Measurements from ENCODE around the gene GOLGA8M.
"Not testable (repeated sequence)": the region's sequence is repeated elsewhere in the genome, so short reads cannot be mapped to it uniquely, and the experiment has no call there.

The GOLGA8M gene

GRCh38 chr15:28714176-28714575 lies 2.0 kb upstream of the GOLGA8M start:
- H3K27me3 ChIP-seq (ENCODE audit: insufficient read depth, low read depth, severe bottlenecking); H3K36me3 ChIP-seq; H3K9me3 ChIP-seq (ENCODE audit: severe bottlenecking); H3K4me3 ChIP-seq (ENCODE audit: low read depth, low read length); DNase-seq; H3K27ac ChIP-seq: not testable (repeated sequence)

- not testable (repeated sequence) for H3K4me3 ChIP-seq (ENCODE audit: low read depth, low read length); H3K9me3 ChIP-seq (ENCODE audit: severe bottlenecking); H3K27me3 ChIP-seq (ENCODE audit: insufficient read depth, low read depth, severe bottlenecking); H3K27ac ChIP-seq; DNase-seq; H3K36me3 ChIP-seq
These were observed 8.3 kb downstream of the GOLGA8M start for GRCh38 chr15:28703927-28704326.

DNA sequence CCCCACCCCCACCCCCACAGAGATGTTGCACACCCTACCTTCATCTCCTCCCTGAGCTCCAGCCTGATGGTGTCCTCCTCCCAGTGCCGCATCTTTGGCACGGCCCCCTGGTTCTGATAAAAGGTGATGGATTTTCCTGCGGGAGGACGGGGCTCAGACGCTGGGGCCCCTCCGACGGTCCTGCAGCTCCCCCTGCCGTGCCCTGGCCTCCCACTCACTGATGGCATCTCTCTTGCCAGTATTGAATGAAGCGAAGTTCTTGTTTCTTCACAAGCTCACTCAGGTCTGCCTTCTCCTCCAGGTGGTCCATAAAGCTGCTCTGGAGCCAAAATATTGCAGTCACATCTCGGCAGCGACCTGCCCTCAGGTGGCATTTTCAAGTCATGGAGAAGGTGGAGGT lies 9.8 kb downstream of the GOLGA8M start:
- H3K36me3 ChIP-seq; H3K27me3 ChIP-seq (ENCODE audit: insufficient read depth, low read depth, severe bottlenecking); H3K9me3 ChIP-seq (ENCODE audit: severe bottlenecking); H3K4me3 ChIP-seq (ENCODE audit: low read depth, low read length); DNase-seq; H3K27ac ChIP-seq: not testable (repeated sequence)

DNA sequence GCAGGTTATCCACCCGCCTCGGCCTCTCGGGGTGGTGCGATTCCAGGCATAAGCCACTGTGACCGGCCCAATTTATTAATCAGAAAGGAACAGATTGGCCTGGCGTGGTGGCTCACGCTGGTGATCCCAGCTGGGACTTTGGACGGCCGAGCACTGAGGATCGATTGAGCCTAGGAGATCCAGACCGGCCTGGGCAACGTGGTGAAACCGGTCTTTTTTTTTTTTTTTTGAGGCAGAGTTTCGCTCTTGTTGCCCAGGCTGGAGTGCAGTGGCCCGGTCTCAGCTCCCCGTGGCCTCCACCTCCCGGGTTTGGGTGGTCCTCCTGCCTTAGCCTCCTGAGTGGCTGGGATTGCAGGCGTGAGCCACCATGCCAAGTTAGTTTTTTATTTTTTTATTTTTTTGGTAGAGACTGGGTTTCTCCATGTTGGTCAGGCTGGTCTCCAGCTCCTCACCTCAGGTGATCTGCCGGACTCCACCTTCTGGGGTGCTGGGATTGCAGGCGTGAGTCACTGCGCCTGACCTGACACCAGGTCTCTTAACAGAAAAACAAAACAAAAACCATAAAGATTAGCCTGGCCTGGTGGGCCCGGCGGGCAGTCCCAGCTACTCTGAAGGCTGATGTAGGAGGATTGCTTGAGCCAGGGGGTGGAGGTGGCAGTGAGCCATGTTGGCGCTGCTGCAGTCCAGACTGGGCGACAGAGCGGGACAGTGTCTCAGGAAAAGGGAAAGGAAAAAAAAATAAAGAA lies 18.0 kb downstream of the GOLGA8M start:
- not testable (repeated sequence) for DNase-seq; H3K27ac ChIP-seq; H3K4me3 ChIP-seq (ENCODE audit: low read depth, low read length); H3K27me3 ChIP-seq (ENCODE audit: insufficient read depth, low read depth, severe bottlenecking); H3K9me3 ChIP-seq (ENCODE audit: severe bottlenecking); H3K36me3 ChIP-seq

DNA sequence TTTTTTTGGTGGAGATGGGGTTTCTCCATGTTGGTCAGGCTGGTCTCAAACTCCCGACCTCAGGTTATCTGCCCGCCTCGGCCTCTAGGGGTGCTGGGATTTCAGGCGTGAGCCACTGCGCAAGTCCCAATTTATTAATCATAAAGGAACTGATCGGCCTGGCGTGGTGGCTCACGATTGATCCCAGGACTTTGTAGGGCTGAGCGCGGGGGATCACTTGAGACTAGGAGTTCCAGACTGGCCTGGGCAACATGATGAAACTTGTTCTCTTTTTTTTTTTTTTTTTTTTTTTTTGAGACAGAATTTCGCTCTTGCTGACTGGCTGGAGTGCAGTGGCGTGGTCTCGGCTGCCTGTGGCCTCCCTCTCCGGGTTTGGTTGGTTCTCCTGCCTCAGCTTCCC lies 19.2 kb downstream of the GOLGA8M start:
- H3K36me3 ChIP-seq; H3K4me3 ChIP-seq (ENCODE audit: low read depth, low read length); H3K27ac ChIP-seq; H3K9me3 ChIP-seq (ENCODE audit: severe bottlenecking); H3K27me3 ChIP-seq (ENCODE audit: insufficient read depth, low read depth, severe bottlenecking); DNase-seq: not testable (repeated sequence)

GRCh38 chr15:28673533-28673932 lies 38.7 kb downstream of the GOLGA8M start:
- H3K27ac ChIP-seq; H3K4me3 ChIP-seq (ENCODE audit: low read depth, low read length); H3K36me3 ChIP-seq; H3K9me3 ChIP-seq (ENCODE audit: severe bottlenecking); H3K27me3 ChIP-seq (ENCODE audit: insufficient read depth, low read depth, severe bottlenecking); DNase-seq: not testable (repeated sequence)

- H3K27ac ChIP-seq; H3K9me3 ChIP-seq (ENCODE audit: severe bottlenecking); DNase-seq; H3K27me3 ChIP-seq (ENCODE audit: insufficient read depth, low read depth, severe bottlenecking); H3K36me3 ChIP-seq; H3K4me3 ChIP-seq (ENCODE audit: low read depth, low read length): not testable (repeated sequence)
These were observed 40.1 kb downstream of the GOLGA8M start for GRCh38 chr15:28672122-28672521.

DNA sequence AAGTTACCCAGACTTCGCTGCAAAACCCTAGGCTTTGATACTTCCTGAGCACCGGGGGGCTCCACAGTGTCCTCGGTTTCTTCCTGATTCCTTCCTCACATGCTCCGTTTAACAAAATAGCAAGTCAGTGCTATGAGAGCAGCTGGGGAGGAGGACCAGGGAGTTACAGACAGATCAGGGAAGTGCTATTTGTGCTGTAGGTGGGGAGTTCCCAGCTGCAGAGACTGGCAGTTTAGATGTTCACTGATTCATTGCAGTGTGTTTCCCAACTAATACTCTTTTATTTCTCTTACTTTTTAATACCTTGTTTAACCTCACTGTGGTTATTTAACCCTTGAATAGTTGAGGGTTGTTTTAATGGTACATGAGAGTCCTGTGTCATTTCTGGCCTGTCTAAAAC lies 45.8 kb downstream of the GOLGA8M start:
- not testable (repeated sequence) for DNase-seq; H3K27me3 ChIP-seq (ENCODE audit: insufficient read depth, low read depth, severe bottlenecking); H3K27ac ChIP-seq; H3K4me3 ChIP-seq (ENCODE audit: low read depth, low read length); H3K9me3 ChIP-seq (ENCODE audit: severe bottlenecking); H3K36me3 ChIP-seq

DNA sequence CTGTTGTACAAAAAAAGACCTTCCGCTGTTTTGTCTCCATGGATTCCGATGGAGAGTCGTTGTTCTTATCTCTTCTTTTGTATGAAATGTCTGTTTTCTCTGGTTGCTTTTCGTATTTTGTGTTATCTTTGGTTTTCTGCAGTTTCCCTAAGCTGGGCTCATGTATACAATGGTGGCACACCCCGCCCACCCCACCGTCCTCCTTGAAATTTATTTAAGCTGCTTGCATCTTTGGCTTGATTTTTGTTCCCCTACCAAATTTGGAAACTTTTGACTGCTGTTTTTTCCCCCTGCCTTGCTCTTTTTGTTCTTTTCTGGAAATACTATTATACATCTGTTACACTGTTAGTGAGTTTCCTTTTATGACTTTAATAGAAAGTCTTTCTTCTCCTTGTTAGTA lies 47.6 kb downstream of the GOLGA8M start:
- not testable (repeated sequence) for H3K4me3 ChIP-seq (ENCODE audit: low read depth, low read length); DNase-seq; H3K27ac ChIP-seq; H3K36me3 ChIP-seq; H3K27me3 ChIP-seq (ENCODE audit: insufficient read depth, low read depth, severe bottlenecking); H3K9me3 ChIP-seq (ENCODE audit: severe bottlenecking)

GRCh38 chr15:28663717-28664116 lies 48.5 kb downstream of the GOLGA8M start:
- DNase-seq; H3K36me3 ChIP-seq; H3K9me3 ChIP-seq (ENCODE audit: severe bottlenecking); H3K4me3 ChIP-seq (ENCODE audit: low read depth, low read length); H3K27ac ChIP-seq; H3K27me3 ChIP-seq (ENCODE audit: insufficient read depth, low read depth, severe bottlenecking): not testable (repeated sequence)

GRCh38 chr15:28660750-28661149 lies 51.5 kb downstream of the GOLGA8M start:
- H3K4me3 ChIP-seq (ENCODE audit: low read depth, low read length); H3K36me3 ChIP-seq; DNase-seq; H3K27me3 ChIP-seq (ENCODE audit: insufficient read depth, low read depth, severe bottlenecking); H3K27ac ChIP-seq; H3K9me3 ChIP-seq (ENCODE audit: severe bottlenecking): not testable (repeated sequence)

DNA sequence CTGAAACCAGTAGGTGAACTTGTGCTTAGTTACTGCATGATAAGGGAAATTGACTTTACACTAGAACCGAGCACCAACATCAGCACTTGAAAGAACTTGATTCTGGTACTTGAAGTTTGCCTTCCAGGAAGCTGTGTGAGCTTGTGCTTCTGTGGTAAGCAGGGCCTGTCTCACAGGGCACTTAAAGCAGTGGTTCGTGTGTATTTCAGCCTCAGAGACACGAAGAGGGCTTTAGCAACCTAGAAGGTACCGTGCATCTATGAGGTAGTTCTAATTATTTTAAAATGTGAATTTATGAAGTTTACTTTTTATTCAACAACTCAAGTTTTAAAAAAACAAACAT lies 56.2 kb downstream of the GOLGA8M start:
- not testable (repeated sequence) for H3K9me3 ChIP-seq (ENCODE audit: severe bottlenecking); H3K36me3 ChIP-seq; H3K4me3 ChIP-seq (ENCODE audit: low read depth, low read length); H3K27ac ChIP-seq; DNase-seq; H3K27me3 ChIP-seq (ENCODE audit: insufficient read depth, low read depth, severe bottlenecking)

GRCh38 chr15:28655329-28656017 lies 56.7 kb downstream of the GOLGA8M start:
- not testable (repeated sequence) for H3K27ac ChIP-seq; H3K4me3 ChIP-seq (ENCODE audit: low read depth, low read length); DNase-seq; H3K36me3 ChIP-seq; H3K27me3 ChIP-seq (ENCODE audit: insufficient read depth, low read depth, severe bottlenecking); H3K9me3 ChIP-seq (ENCODE audit: severe bottlenecking)

DNA sequence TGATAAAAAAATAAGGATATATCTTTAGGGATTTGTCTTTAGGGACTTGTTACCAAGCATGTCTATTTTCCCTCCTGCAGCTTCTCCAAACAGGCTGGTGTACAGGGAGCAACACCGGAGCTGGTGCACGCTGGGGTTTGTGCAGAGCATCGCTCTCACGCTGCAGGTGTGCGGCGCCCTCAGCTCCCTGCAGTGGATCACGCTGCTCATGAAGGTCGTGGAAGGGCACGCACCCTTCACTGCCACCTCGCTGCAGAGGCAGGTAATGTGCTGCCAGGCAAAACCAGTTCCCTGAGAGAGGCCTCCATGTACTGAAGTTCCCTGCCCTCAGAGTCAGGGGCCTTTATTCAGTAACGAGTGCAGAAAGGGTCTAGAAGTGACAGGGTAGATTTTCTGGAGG lies 58.0 kb downstream of the GOLGA8M start:
- DNase-seq; H3K36me3 ChIP-seq; H3K27me3 ChIP-seq (ENCODE audit: insufficient read depth, low read depth, severe bottlenecking); H3K9me3 ChIP-seq (ENCODE audit: severe bottlenecking); H3K4me3 ChIP-seq (ENCODE audit: low read depth, low read length); H3K27ac ChIP-seq: not testable (repeated sequence)

DNA sequence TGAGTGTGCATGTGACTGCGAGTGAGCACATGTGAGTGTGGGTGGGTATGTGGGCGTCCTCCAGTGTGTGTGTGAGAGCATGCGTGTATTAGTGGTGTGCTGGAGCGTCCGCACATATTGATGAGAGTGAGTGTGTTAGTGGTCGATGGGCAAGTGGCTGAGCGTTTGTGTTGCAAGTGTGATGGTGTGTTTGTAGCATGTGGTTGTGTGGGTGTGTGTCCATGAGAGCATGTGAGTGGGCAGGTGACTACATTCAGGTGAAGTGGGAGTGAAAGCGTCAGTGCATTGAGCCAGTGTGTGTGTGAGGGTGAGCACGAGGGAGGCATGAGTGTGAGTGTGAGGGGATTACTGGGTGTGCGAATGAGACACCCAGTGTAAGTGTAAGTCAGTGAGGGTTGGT lies 59.7 kb downstream of the GOLGA8M start:
- H3K36me3 ChIP-seq; H3K4me3 ChIP-seq (ENCODE audit: low read depth, low read length); DNase-seq; H3K27me3 ChIP-seq (ENCODE audit: insufficient read depth, low read depth, severe bottlenecking); H3K9me3 ChIP-seq (ENCODE audit: severe bottlenecking); H3K27ac ChIP-seq: not testable (repeated sequence)

Data from WERI-Rb-1 (cell line).